ENCODE data around the gene RANBP10.

RANBP10 gene

GRCh38 chr16:67741118-67741517, 65.2 kb downstream of the RANBP10 start:
- DNase-seq (ENCODE audit: low read depth): no peak

- no peak for DNase-seq (ENCODE audit: low read depth)
Observed at GRCh38 chr16:67740391-67740790, 66.0 kb downstream of the RANBP10 start.

GRCh38 chr16:67736858-67737257, 69.5 kb downstream of the RANBP10 start:
- DNase-seq (ENCODE audit: low read depth): no peak

- DNase-seq (ENCODE audit: low read depth): no peak
Observed at GRCh38 chr16:67734731-67735201, 71.6 kb downstream of the RANBP10 start.

GRCh38 chr16:67733734-67734470, 72.5 kb downstream of the RANBP10 start:
- DNase-seq (ENCODE audit: low read depth): no peak

- DNase-seq (ENCODE audit: low read depth): no peak
Observed at GRCh38 chr16:67731753-67732095, 74.6 kb downstream of the RANBP10 start.

- no peak for DNase-seq (ENCODE audit: low read depth)
Observed at GRCh38 chr16:67731071-67731752, 75.1 kb downstream of the RANBP10 start.

- no peak for DNase-seq (ENCODE audit: low read depth)
Observed at GRCh38 chr16:67730326-67730725, 76.0 kb downstream of the RANBP10 start.

- no peak for DNase-seq (ENCODE audit: low read depth)
Observed at GRCh38 chr16:67729636-67730248, 76.6 kb downstream of the RANBP10 start.

- DNase-seq (ENCODE audit: low read depth): no peak
Observed at GRCh38 chr16:67727521-67728485, 78.6 kb downstream of the RANBP10 start.

GRCh38 chr16:67726106-67727034, 80.0 kb downstream of the RANBP10 start:
- no peak for DNase-seq (ENCODE audit: low read depth)

- no peak for DNase-seq (ENCODE audit: low read depth)
Observed at GRCh38 chr16:67723911-67724305, 82.5 kb downstream of the RANBP10 start.

GRCh38 chr16:67723151-67723910, 83.0 kb downstream of the RANBP10 start:
- DNase-seq (ENCODE audit: low read depth): no peak

GRCh38 chr16:67720236-67720635, 86.1 kb downstream of the RANBP10 start:
- DNase-seq (ENCODE audit: low read depth): no peak

GRCh38 chr16:67719778-67720144, 86.6 kb downstream of the RANBP10 start:
- DNase-seq (ENCODE audit: low read depth): peak; percentile 8

GRCh38 chr16:67719048-67719777, 87.1 kb downstream of the RANBP10 start, which contains the start of gene GFOD2:
TSS of gene GFOD2 (minus strand) at chr16:67719316. CDS start at chr16:67685715, 33,601 bp downstream.
- DNase-seq (ENCODE audit: low read depth): peak; percentile 93

GRCh38 chr16:67718668-67719047, 87.7 kb downstream of the RANBP10 start:
- DNase-seq (ENCODE audit: low read depth): no peak

- DNase-seq (ENCODE audit: low read depth): no peak
Observed at GRCh38 chr16:67716097-67716496, 90.3 kb downstream of the RANBP10 start.

GRCh38 chr16:67714522-67714921, 91.8 kb downstream of the RANBP10 start:
- no peak for DNase-seq (ENCODE audit: low read depth)
